ENCODE results near the gene TRPM2. TPM values are rescaled to one million over a fixed set of nuclear protein-coding genes. Genes with fewer than 3 reads are reported as not detected.

The TRPM2 gene
- total RNA-seq, 4 donors from 2014 or later, result 0.15 to 0.52 (median 0.44) TPM

- DNase-seq, result no peak
- ATAC-seq, result no peak
- Histone ChIP-seq H3K4me1 (no peaks in the 10 kb centered on the region), H3K9me3 (no peaks in the 10 kb centered on the region), H3K27ac (no peak overlapping the region), H3K27me3 (peaks cover 0 to 5% (median 5%) of the 10 kb centered on the region in 3 donors), H3K36me3 (no peaks in the 10 kb centered on the region), H3K4me3 (peak overlapping the region in 1 of 4 donors; percentile 41)
- in situ Hi-C loops (cut with MboI; ENCODE audit: low sequenced_read_pairs in 4 of 4), result no loop called here
- TF ChIP-seq POLR2A (IDR thresholded peaks at IDR 0.05), result no peak
- TF ChIP-seq CTCF (IDR thresholded peaks at IDR 0.05 in 4 of 5, conservative IDR thresholded peaks at IDR 0.05 in 1 of 5), result no peak
- intact Hi-C loops (cut with DNase I; ENCODE audit: low total_unique reads), result no loop called here
These were observed 132.4 kb downstream of the TRPM2 start for GRCh38 chr21:44485796-44486195.

GRCh38 chr21:44486302-44486701, 132.9 kb downstream of the TRPM2 start:
- intact Hi-C loops (cut with DNase I; ENCODE audit: low total_unique reads), result no loop called here
- Histone ChIP-seq H3K27me3 (peaks cover 0 to 6% (median 5%) of the 10 kb centered on the region in 3 donors), H3K9me3 (no peaks in the 10 kb centered on the region), H3K4me1 (no peaks in the 10 kb centered on the region), H3K36me3 (no peaks in the 10 kb centered on the region), H3K4me3 (no peak overlapping the region), H3K27ac (no peak overlapping the region)
- no peak for ATAC-seq
- in situ Hi-C loops (cut with MboI; ENCODE audit: low sequenced_read_pairs in 4 of 4), result no loop called here
- no peak for DNase-seq
- no peak for TF ChIP-seq CTCF (IDR thresholded peaks at IDR 0.05 in 4 of 5, conservative IDR thresholded peaks at IDR 0.05 in 1 of 5)
- TF ChIP-seq POLR2A (IDR thresholded peaks at IDR 0.05), result no peak

- Histone ChIP-seq H3K4me3 (no peak overlapping the region), H3K9me3 (no peaks in the 10 kb centered on the region), H3K27ac (no peak overlapping the region), H3K36me3 (no peaks in the 10 kb centered on the region), H3K4me1 (no peaks in the 10 kb centered on the region), H3K27me3 (peaks cover 0 to 8% (median 5%) of the 10 kb centered on the region in 3 donors)
- TF ChIP-seq CTCF (IDR thresholded peaks at IDR 0.05 in 4 of 5, conservative IDR thresholded peaks at IDR 0.05 in 1 of 5), result peak in 1 of 5 experiments; percentile 18
- TF ChIP-seq POLR2A (IDR thresholded peaks at IDR 0.05), result no peak
- DNase-seq (no peak), ATAC-seq (no peak)
- intact Hi-C loops (cut with DNase I; ENCODE audit: low total_unique reads) (no loop called here), in situ Hi-C loops (cut with MboI; ENCODE audit: low sequenced_read_pairs in 4 of 4) (no loop called here)
These were observed 134.4 kb downstream of the TRPM2 start for GRCh38 chr21:44487831-44488230.

GRCh38 chr21:44489962-44490361, 136.5 kb downstream of the TRPM2 start:
- Histone ChIP-seq H3K36me3 (no peaks in the 10 kb centered on the region), H3K4me3 (no peak overlapping the region), H3K27me3 (peaks cover 0 to 13% (median 6%) of the 10 kb centered on the region in 3 donors), H3K4me1 (no peaks in the 10 kb centered on the region), H3K27ac (no peak overlapping the region), H3K9me3 (no peaks in the 10 kb centered on the region)
- ATAC-seq (no peak), DNase-seq (no peak)
- intact Hi-C loops (cut with DNase I; ENCODE audit: low total_unique reads) (no loop called here), in situ Hi-C loops (cut with MboI; ENCODE audit: low sequenced_read_pairs in 4 of 4) (no loop called here)
- TF ChIP-seq POLR2A (IDR thresholded peaks at IDR 0.05) (no peak), CTCF (IDR thresholded peaks at IDR 0.05 in 4 of 5, conservative IDR thresholded peaks at IDR 0.05 in 1 of 5) (no peak)

- TF ChIP-seq CTCF (IDR thresholded peaks at IDR 0.05 in 4 of 5, conservative IDR thresholded peaks at IDR 0.05 in 1 of 5), result no peak
- no peak for TF ChIP-seq POLR2A (IDR thresholded peaks at IDR 0.05)
- H3K36me3 ChIP-seq, result no peaks in the 10 kb centered on the region
- no peak for DNase-seq
- intact Hi-C loops (cut with DNase I; ENCODE audit: low total_unique reads), result no loop called here
- peaks cover 0 to 9% (median 7%) of the 10 kb centered on the region in 3 donors for H3K27me3 ChIP-seq
- H3K4me3 ChIP-seq, result no peak overlapping the region
- H3K27ac ChIP-seq, result no peak overlapping the region
- no peaks in the 10 kb centered on the region for H3K4me1 ChIP-seq
- in situ Hi-C loops (cut with MboI; ENCODE audit: low sequenced_read_pairs in 4 of 4), result no loop called here
- ATAC-seq, result no peak
- no peaks in the 10 kb centered on the region for H3K9me3 ChIP-seq
These were observed 137.0 kb downstream of the TRPM2 start for GRCh38 chr21:44490405-44490804.
